GM12801 (cell line): ENCODE data around the gene SMR3A.

ENCODE experiments used
- CTCF ChIP-seq: IDR thresholded peaks from one replicate; pipeline ENCODE4 v1.5.1; 2011; ENCODE audit warnings: control low read depth; ENCODE audit not compliant: insufficient read length; ENCODE audit errors: extremely low read depth

Gene SMR3A

GRCh38 chr4:70360460-70360859 is at the start of gene SMR3A:
SMR3A (plus strand) TSS chr4:70360760; CDS start chr4:70362116, 1,356 bp downstream.
- TF ChIP-seq CTCF = no peak

GRCh38 chr4:70313736-70314135 is 46.8 kb upstream of the SMR3A start:
- TF ChIP-seq CTCF = no peak

GRCh38 chr4:70315928-70316327 is 44.6 kb upstream of the SMR3A start:
- TF ChIP-seq CTCF = no peak

- no peak for TF ChIP-seq CTCF
Observed at GRCh38 chr4:70326052-70326451, 34.5 kb upstream of the SMR3A start.

- TF ChIP-seq CTCF = no peak
Observed at GRCh38 chr4:70334681-70335080, 25.9 kb upstream of the SMR3A start, which contains the start of gene CABS1. CABS1 (plus strand) TSS chr4:70334981; CDS start chr4:70335040, 59 bp downstream.

- TF ChIP-seq CTCF = no peak
Observed at GRCh38 chr4:70336043-70336442, 24.5 kb upstream of the SMR3A start.

GRCh38 chr4:70337886-70338420 is 22.6 kb upstream of the SMR3A start:
- TF ChIP-seq CTCF = no peak

GRCh38 chr4:70356185-70356584 is 4.4 kb upstream of the SMR3A start:
- TF ChIP-seq CTCF = no peak
